ENCODE data around the gene RAI1. TPM values are rescaled to one million over a fixed set of nuclear protein-coding genes. Genes with fewer than 3 reads are reported as not detected.

The RAI1 gene
- total and polyA plus RNA-seq, 2 of the 13 experiments (the other 11 are each of a cell fraction or from before 2014, with no cell fraction given), result 3.4 to 5.2 TPM

GRCh38 chr17:17666111-17666714 lies 15.0 kb upstream of the RAI1 start (continued):
- TF ChIP-seq ZFP91 (CRISPR knock-in tag; IDR thresholded peaks at IDR 0.05; ENCODE audit: borderline replicate concordance) (no peak; the same call in 1 of the 2 replicates), SAFB2 (CRISPR knock-in tag; IDR thresholded peaks at IDR 0.05; ENCODE audit: borderline replicate concordance, low read depth) (no peak), ZNF333 (CRISPR knock-in tag; IDR thresholded peaks at IDR 0.05; ENCODE audit: borderline replicate concordance) (no peak; the same call in 1 of the 2 replicates), RBAK (CRISPR knock-in tag; IDR thresholded peaks at IDR 0.05) (no peak), TEF (CRISPR knock-in tag; IDR thresholded peaks at IDR 0.05) (no peak), TBX3 (IDR thresholded peaks at IDR 0.05; ENCODE audit: borderline replicate concordance) (no peak; the same call in 1 of the 2 replicates), ZNF326 (CRISPR knock-in tag; IDR thresholded peaks at IDR 0.05; ENCODE audit: borderline replicate concordance) (no peak), MEF2D (CRISPR knock-in tag; IDR thresholded peaks at IDR 0.05) (no peak), TAF1 (CRISPR knock-in tag; IDR thresholded peaks at IDR 0.05) (no peak), ZNF782 (CRISPR knock-in tag; IDR thresholded peaks at IDR 0.05; ENCODE audit: borderline replicate concordance) (peak; percentile 22; the same call in 1 of the 2 replicates), ZNF713 (CRISPR knock-in tag; IDR thresholded peaks at IDR 0.05) (no peak), PBX2 (CRISPR knock-in tag; IDR thresholded peaks at IDR 0.05) (no peak), ZNF562 (CRISPR knock-in tag; IDR thresholded peaks at IDR 0.05; ENCODE audit: borderline replicate concordance) (no peak)
- TF ChIP-seq, protein P1, sequence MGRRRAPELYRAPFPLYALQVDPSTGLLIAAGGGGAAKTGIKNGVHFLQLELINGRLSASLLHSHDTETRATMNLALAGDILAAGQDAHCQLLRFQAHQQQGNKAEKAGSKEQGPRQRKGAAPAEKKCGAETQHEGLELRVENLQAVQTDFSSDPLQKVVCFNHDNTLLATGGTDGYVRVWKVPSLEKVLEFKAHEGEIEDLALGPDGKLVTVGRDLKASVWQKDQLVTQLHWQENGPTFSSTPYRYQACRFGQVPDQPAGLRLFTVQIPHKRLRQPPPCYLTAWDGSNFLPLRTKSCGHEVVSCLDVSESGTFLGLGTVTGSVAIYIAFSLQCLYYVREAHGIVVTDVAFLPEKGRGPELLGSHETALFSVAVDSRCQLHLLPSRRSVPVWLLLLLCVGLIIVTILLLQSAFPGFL (CRISPR knock-in tag; IDR thresholded peaks at IDR 0.05), result no peak
- TF ChIP-seq, protein P2, sequence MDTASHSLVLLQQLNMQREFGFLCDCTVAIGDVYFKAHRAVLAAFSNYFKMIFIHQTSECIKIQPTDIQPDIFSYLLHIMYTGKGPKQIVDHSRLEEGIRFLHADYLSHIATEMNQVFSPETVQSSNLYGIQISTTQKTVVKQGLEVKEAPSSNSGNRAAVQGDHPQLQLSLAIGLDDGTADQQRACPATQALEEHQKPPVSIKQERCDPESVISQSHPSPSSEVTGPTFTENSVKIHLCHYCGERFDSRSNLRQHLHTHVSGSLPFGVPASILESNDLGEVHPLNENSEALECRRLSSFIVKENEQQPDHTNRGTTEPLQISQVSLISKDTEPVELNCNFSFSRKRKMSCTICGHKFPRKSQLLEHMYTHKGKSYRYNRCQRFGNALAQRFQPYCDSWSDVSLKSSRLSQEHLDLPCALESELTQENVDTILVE (CRISPR knock-in tag; IDR thresholded peaks at IDR 0.05), result no peak
- TF ChIP-seq, protein P3, sequence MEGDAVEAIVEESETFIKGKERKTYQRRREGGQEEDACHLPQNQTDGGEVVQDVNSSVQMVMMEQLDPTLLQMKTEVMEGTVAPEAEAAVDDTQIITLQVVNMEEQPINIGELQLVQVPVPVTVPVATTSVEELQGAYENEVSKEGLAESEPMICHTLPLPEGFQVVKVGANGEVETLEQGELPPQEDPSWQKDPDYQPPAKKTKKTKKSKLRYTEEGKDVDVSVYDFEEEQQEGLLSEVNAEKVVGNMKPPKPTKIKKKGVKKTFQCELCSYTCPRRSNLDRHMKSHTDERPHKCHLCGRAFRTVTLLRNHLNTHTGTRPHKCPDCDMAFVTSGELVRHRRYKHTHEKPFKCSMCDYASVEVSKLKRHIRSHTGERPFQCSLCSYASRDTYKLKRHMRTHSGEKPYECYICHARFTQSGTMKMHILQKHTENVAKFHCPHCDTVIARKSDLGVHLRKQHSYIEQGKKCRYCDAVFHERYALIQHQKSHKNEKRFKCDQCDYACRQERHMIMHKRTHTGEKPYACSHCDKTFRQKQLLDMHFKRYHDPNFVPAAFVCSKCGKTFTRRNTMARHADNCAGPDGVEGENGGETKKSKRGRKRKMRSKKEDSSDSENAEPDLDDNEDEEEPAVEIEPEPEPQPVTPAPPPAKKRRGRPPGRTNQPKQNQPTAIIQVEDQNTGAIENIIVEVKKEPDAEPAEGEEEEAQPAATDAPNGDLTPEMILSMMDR (CRISPR knock-in tag; IDR thresholded peaks at IDR 0.05), result peak; percentile 15; the same call in 1 of the 2 replicates
- TF ChIP-seq, protein P4, sequence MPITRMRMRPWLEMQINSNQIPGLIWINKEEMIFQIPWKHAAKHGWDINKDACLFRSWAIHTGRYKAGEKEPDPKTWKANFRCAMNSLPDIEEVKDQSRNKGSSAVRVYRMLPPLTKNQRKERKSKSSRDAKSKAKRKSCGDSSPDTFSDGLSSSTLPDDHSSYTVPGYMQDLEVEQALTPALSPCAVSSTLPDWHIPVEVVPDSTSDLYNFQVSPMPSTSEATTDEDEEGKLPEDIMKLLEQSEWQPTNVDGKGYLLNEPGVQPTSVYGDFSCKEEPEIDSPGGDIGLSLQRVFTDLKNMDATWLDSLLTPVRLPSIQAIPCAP (CRISPR knock-in tag; IDR thresholded peaks at IDR 0.05; ENCODE audit: low read depth), result no peak
- TF ChIP-seq, protein P5, sequence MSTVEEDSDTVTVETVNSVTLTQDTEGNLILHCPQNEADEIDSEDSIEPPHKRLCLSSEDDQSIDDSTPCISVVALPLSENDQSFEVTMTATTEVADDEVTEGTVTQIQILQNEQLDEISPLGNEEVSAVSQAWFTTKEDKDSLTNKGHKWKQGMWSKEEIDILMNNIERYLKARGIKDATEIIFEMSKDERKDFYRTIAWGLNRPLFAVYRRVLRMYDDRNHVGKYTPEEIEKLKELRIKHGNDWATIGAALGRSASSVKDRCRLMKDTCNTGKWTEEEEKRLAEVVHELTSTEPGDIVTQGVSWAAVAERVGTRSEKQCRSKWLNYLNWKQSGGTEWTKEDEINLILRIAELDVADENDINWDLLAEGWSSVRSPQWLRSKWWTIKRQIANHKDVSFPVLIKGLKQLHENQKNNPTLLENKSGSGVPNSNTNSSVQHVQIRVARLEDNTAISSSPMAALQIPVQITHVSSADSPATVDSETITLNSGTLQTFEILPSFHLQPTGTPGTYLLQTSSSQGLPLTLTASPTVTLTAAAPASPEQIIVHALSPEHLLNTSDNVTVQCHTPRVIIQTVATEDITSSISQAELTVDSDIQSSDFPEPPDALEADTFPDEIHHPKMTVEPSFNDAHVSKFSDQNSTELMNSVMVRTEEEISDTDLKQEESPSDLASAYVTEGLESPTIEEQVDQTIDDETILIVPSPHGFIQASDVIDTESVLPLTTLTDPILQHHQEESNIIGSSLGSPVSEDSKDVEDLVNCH (CRISPR knock-in tag; IDR thresholded peaks at IDR 0.05), result no peak

Measured in HepG2 (cell line).